Activated CD4-positive, alpha-beta T cell treated with anti-CD3 and anti-CD28 coated beads for 36 hours (primary cell): ENCODE data around the gene SIPA1. TPM values are rescaled to one million over a fixed set of nuclear protein-coding genes. Genes with fewer than 3 reads are reported as not detected.
A peak's percentile ranks its signal among the peaks of the same experiment; 100 is the strongest.

ENCODE experiments used
- ATAC-seq: fragments of 200-7000 bp; cut with Tn5 transposase; one replicate; pipeline ENCODE4 v1.10.0; 2021; ENCODE audit warnings: mild to moderate bottlenecking, moderate library complexity
- CTCF ChIA-PET: fragments of 350-600 bp; sonication (Branson Sonifier 250); formaldehyde crosslinking; loops from one replicate; lab custom pipeline; 2021; ENCODE audit warnings: antibody characterized with exemption; lab: Charles Lee
- POLR2A ChIA-PET: fragments of 350-600 bp; sonication (Branson Sonifier 250); formaldehyde crosslinking; loops from one replicate; lab custom pipeline; 2021; ENCODE audit warnings: antibody characterized with exemption, inconsistent platforms; lab: Charles Lee
- DNase-seq: peaks from one replicate; pipeline ENCODE4 v3.0.0-alpha.2; 2020
- H3K27ac Mint-ChIP-seq: one replicate; pipeline ENCODE4 v1.8.0; 2021; ENCODE audit warnings: mixed read lengths
- H3K27me3 Mint-ChIP-seq: one replicate; pipeline ENCODE4 v1.8.0; 2021; ENCODE audit warnings: mixed read lengths
- H3K36me3 Mint-ChIP-seq: one replicate; pipeline ENCODE4 v1.8.0; 2021; ENCODE audit warnings: low read depth, mixed read lengths
- H3K4me1 Mint-ChIP-seq: one replicate; pipeline ENCODE4 v1.8.0; 2021; ENCODE audit warnings: mixed read lengths
- H3K4me3 Mint-ChIP-seq: one replicate; pipeline ENCODE4 v1.8.0; 2021; ENCODE audit warnings: mild to moderate bottlenecking, moderate library complexity, mixed read lengths
- H3K9me3 Mint-ChIP-seq: one replicate; pipeline ENCODE4 v1.8.0; 2021; ENCODE audit warnings: low read depth, mixed read lengths
- intact Hi-C, 2 experiments: fragments of 100-400 bp; cut with DNase I in 1 of 2; cut with micrococcal nuclease in 1 of 2; formaldehyde crosslinking; loops; one replicate each; pipeline versions ENCODE4 v1.14.2 to v1.15.1; 2022 to 2024; cut with DNase I, micrococcal nuclease
- total RNA-seq, 2 experiments: library from RNA; stranded (reverse); gene quantifications; one replicate each; pipeline ENCODE4 v1.2.3, GENCODE V29; 2021

Gene SIPA1
- total RNA-seq, 2 experiments from 2014 or later = 181 to 202 TPM

- Mint-ChIP-seq H3K9me3 (no peaks in the 10 kb centered on the region), H3K27me3 (no peaks in the 10 kb centered on the region), H3K27ac (peak overlapping the region; percentile 90), H3K36me3 (peaks cover 47% of the 10 kb centered on the region), H3K4me3 (peak overlapping the region; percentile 93), H3K4me1 (peaks cover 22% of the 10 kb centered on the region)
- POLR2A ChIA-PET = no interaction called here
- ATAC-seq = no peak
- intact Hi-C loops = no loop called here
- no peak for DNase-seq
- CTCF ChIA-PET = interaction anchor here (0.6 to 1.0 kb wide), 6 partner anchors 8 to 214 kb away, joined by 3 to 5 read pairs (median 3); partner anchors contain the start of gene RNASEH2C
These were observed 20.6 kb upstream of the SIPA1 start for GRCh38 chr11:65617136-65617850.

- CTCF ChIA-PET = interaction anchor here (0.8 to 1.0 kb wide), 2 partner anchors 9 to 102 kb away, joined by 3 read pairs; partner anchors contain the start of gene RNASEH2C
- intact Hi-C loops = no loop called here
- peaks cover 15% of the 10 kb centered on the region for H3K4me1 Mint-ChIP-seq
- ATAC-seq (no peak), DNase-seq (no peak)
- H3K27me3 Mint-ChIP-seq = no peaks in the 10 kb centered on the region
- POLR2A ChIA-PET = no interaction called here
- no peak overlapping the region for H3K4me3 Mint-ChIP-seq
- no peaks in the 10 kb centered on the region for H3K9me3 Mint-ChIP-seq
- peak overlapping the region; percentile 31 for H3K27ac Mint-ChIP-seq
- H3K36me3 Mint-ChIP-seq = peaks cover 45% of the 10 kb centered on the region
These were observed 19.7 kb upstream of the SIPA1 start for GRCh38 chr11:65617990-65618751.

DNA sequence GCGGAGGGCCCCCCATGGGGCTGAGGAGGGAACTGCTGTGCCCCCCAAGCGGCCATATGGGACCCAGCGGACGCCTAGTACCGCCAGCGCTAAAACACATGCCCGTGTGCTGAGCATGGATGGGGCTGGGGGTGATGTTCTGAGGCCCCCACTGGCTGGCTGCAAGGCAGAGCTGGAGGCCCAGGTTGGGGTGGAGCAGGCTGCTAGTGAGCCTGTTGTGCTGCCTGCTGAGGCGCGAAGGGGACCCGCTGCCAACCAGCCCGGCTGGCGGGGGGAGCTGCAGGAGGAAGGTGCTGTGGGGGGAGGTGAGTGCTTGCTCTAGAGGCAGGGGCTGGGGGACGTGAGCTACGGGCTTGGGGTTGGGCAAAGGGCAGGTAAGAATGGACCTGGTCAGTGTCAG, 19.1 kb upstream of the SIPA1 start:
- ChIA-PET CTCF (no interaction called here), POLR2A (interaction anchor here (0.9 kb wide), 1 partner anchor 19 kb away, joined by 3 read pairs; the partner anchor contains the start of gene SIPA1)
- H3K27ac Mint-ChIP-seq = peak overlapping the region; percentile 58
- peaks cover 43% of the 10 kb centered on the region for H3K36me3 Mint-ChIP-seq
- no peaks in the 10 kb centered on the region for H3K9me3 Mint-ChIP-seq
- no peaks in the 10 kb centered on the region for H3K27me3 Mint-ChIP-seq
- H3K4me1 Mint-ChIP-seq = peaks cover 14% of the 10 kb centered on the region
- ATAC-seq (no peak), DNase-seq (no peak)
- H3K4me3 Mint-ChIP-seq = no peak overlapping the region
- intact Hi-C loops = no loop called here

DNA sequence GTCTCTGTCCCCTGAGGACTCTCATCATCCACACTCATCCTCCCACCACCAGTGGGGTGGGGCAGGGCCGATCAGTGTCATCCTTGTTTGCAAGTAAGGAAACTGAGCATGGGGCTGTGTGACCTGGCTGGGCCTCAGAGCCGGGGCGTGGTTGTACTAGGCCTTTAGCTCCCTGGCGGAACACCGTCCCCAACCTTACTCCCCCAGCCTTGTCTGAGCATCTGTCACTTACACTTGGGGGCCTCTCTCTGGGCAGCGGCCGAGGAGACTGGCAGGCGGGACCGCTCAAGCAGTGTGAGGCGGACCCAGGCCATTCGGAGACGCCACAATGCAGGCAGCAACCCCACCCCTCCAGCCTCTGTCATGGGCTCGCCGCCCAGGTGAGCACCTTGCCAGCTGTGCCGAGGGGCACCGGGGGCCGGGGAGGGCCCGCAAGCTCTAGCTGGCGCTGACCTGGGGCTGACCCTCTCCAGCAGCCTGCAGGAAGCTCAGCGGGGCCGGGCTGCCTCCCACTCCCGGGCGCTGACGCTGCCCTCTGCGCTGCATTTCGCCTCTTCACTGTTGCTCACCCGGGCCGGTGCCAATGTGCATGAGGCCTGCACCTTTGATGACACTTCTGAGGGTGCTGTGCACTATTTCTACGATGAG, 18.5 kb upstream of the SIPA1 start:
- Mint-ChIP-seq H3K4me1 (peaks cover 14% of the 10 kb centered on the region), H3K36me3 (peaks cover 45% of the 10 kb centered on the region), H3K9me3 (no peaks in the 10 kb centered on the region), H3K4me3 (no peak overlapping the region), H3K27me3 (no peaks in the 10 kb centered on the region), H3K27ac (no peak overlapping the region)
- ChIA-PET CTCF (no interaction called here), POLR2A (interaction anchor here (0.9 kb wide), 1 partner anchor 18 kb away, joined by 3 read pairs; the partner anchor contains the start of gene SIPA1)
- DNase-seq (no peak), ATAC-seq (no peak)
- intact Hi-C loops = no loop called here

- intact Hi-C loops = no loop called here
- CTCF ChIA-PET = no interaction called here
- POLR2A ChIA-PET = no interaction called here
- ATAC-seq = no peak
- Mint-ChIP-seq H3K27ac (no peak overlapping the region), H3K4me3 (no peak overlapping the region), H3K4me1 (peaks cover 14% of the 10 kb centered on the region), H3K36me3 (peaks cover 50% of the 10 kb centered on the region), H3K9me3 (no peaks in the 10 kb centered on the region), H3K27me3 (no peaks in the 10 kb centered on the region)
- DNase-seq = no peak
These were observed 17.2 kb upstream of the SIPA1 start for GRCh38 chr11:65620666-65621065.

DNA sequence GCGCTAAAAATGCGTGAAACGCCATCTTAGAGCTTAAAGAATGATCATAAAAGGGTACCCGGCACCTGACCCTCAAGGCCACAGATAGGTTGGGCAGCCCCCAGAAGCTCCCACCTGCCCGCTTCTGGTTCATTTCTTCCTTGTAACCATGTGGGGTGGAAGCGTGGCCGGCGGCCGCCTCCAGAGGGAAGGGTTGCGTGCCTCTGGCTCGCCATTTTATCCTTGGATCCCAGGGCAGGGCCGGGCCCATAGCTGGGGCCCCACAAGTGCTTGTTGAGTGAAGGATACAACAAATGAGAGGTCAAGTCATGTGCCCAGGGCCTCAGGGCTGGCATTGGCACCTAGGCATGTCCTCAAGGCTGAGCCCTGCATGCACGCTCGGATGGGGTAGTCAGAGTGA, 16.4 kb upstream of the SIPA1 start:
- Mint-ChIP-seq H3K36me3 (peaks cover 53% of the 10 kb centered on the region), H3K27ac (no peak overlapping the region), H3K9me3 (no peaks in the 10 kb centered on the region), H3K27me3 (no peaks in the 10 kb centered on the region), H3K4me3 (no peak overlapping the region), H3K4me1 (peaks cover 12% of the 10 kb centered on the region)
- no peak for ATAC-seq
- CTCF ChIA-PET = no interaction called here
- intact Hi-C loops = no loop called here
- no peak for DNase-seq
- POLR2A ChIA-PET = interaction anchor here (1.0 kb wide), 1 partner anchor 31 kb away, joined by 3 read pairs; no protein-coding TSS in a partner anchor

DNA sequence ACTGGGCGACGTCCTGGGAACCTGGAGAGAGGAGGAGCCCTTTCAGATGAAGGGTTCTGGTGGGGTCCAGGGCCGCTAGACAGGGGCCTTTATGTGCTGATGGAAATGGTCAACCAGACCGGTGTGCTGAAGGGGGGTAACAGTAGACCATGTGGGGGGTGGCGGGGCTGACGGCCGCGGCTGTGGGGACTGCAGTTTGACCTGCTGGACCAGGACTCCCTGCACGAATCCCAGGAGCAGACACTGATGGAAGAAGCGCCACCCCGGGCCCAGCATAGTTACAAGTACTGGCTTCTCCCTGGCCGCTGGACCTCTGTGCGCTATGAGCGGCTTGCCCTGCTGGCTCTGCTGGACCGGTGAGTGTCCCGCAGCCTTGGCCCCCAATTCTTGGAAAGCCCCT, 15.9 kb upstream of the SIPA1 start:
- Mint-ChIP-seq H3K9me3 (no peaks in the 10 kb centered on the region), H3K4me1 (peaks cover 6% of the 10 kb centered on the region), H3K27ac (no peak overlapping the region), H3K4me3 (no peak overlapping the region), H3K36me3 (peaks cover 54% of the 10 kb centered on the region), H3K27me3 (no peaks in the 10 kb centered on the region)
- intact Hi-C loops = no loop called here
- ChIA-PET CTCF (no interaction called here), POLR2A (interaction anchor here (1.0 kb wide), 1 partner anchor 31 kb away, joined by 3 read pairs; no protein-coding TSS in a partner anchor)
- no peak for DNase-seq
- no peak for ATAC-seq

DNA sequence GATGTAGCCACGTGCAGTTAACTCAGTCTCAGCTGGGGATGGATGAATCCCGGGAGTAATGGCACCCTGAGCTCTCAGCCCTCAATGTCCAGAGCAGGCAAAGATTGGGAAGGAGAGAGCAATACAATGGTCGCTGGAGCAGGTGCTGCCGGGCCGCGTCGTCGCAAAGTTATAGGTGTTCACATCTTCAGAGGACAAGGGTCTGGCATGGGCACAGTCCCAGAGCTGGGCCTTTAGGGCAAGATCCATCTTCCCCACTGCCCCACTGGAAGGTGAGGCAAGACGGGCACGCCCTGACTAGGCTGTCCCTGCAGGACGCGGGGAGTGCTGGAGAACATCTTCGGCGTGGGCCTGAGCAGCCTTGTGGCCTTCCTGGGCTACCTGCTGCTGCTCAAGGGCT, 14.7 kb upstream of the SIPA1 start:
- intact Hi-C loops = no loop called here
- H3K4me1 Mint-ChIP-seq = no peaks in the 10 kb centered on the region
- no peaks in the 10 kb centered on the region for H3K27me3 Mint-ChIP-seq
- H3K36me3 Mint-ChIP-seq = peaks cover 57% of the 10 kb centered on the region
- no peaks in the 10 kb centered on the region for H3K9me3 Mint-ChIP-seq
- H3K27ac Mint-ChIP-seq = no peak overlapping the region
- ATAC-seq (no peak), DNase-seq (no peak)
- ChIA-PET POLR2A (interaction anchor here (1.4 kb wide), 1 partner anchor 9 kb away, joined by 6 read pairs; no protein-coding TSS in a partner anchor), CTCF (interaction anchor here (0.8 to 1.3 kb wide), 5 partner anchors 11 to 35 kb away, joined by 3 to 4 read pairs (median 3); no protein-coding TSS in a partner anchor)
- no peak overlapping the region for H3K4me3 Mint-ChIP-seq

GRCh38 chr11:65623852-65624616, 13.9 kb upstream of the SIPA1 start:
- Mint-ChIP-seq H3K27me3 (no peaks in the 10 kb centered on the region), H3K9me3 (no peaks in the 10 kb centered on the region), H3K36me3 (peaks cover 51% of the 10 kb centered on the region), H3K27ac (no peak overlapping the region), H3K4me1 (no peaks in the 10 kb centered on the region), H3K4me3 (no peak overlapping the region)
- POLR2A ChIA-PET = interaction anchor here (0.7 to 1.4 kb wide), 2 partner anchors 9 to 95 kb away, joined by 3 to 6 read pairs; no protein-coding TSS in a partner anchor
- CTCF ChIA-PET = interaction anchor here (0.6 to 2.9 kb wide), 7 partner anchors 11 to 320 kb away, joined by 3 to 13 read pairs (median 3); partner anchors contain the start of gene SIPA1
- DNase-seq (no peak), ATAC-seq (no peak)
- intact Hi-C loops = no loop called here

- ATAC-seq = no peak
- Mint-ChIP-seq H3K36me3 (peaks cover 49% of the 10 kb centered on the region), H3K27ac (no peak overlapping the region)
These were observed 12.8 kb upstream of the SIPA1 start for GRCh38 chr11:65624931-65625627.

More at GRCh38 chr11:65624931-65625627, 12.8 kb upstream of the SIPA1 start:
- intact Hi-C loops = no loop called here
- ChIA-PET POLR2A (no interaction called here), CTCF (interaction anchor here (1.0 to 2.9 kb wide), 7 partner anchors 13 to 192 kb away, joined by 3 to 13 read pairs (median 3); partner anchors contain the start of gene SIPA1)
- Mint-ChIP-seq H3K9me3 (no peaks in the 10 kb centered on the region), H3K4me1 (no peaks in the 10 kb centered on the region), H3K27me3 (no peaks in the 10 kb centered on the region), H3K4me3 (no peak overlapping the region)
- DNase-seq = no peak
